ENCODE data around the gene TENM3. TPM values are rescaled to one million over a fixed set of nuclear protein-coding genes. Genes with fewer than 3 reads are reported as not detected.

The TENM3 gene
- total RNA-seq, 1 experiment from 2014 or later: 71.0 TPM

GRCh38 chr4:182683661-182684060 lies 440.5 kb downstream of the TENM3 start (continued):
- TF ChIP-seq, protein P1, sequence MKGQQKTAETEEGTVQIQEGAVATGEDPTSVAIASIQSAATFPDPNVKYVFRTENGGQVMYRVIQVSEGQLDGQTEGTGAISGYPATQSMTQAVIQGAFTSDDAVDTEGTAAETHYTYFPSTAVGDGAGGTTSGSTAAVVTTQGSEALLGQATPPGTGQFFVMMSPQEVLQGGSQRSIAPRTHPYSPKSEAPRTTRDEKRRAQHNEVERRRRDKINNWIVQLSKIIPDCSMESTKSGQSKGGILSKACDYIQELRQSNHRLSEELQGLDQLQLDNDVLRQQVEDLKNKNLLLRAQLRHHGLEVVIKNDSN (CRISPR knock-in tag; IDR thresholded peaks at IDR 0.05): no peak
- no peak for TF ChIP-seq OVOL2 (CRISPR knock-in tag; IDR thresholded peaks at IDR 0.05; ENCODE audit: borderline replicate concordance)
- no peak for TF ChIP-seq FOXP1 (CRISPR knock-in tag; IDR thresholded peaks at IDR 0.05; ENCODE audit: borderline replicate concordance)
- no peak for TF ChIP-seq E2F1 (CRISPR knock-in tag; IDR thresholded peaks at IDR 0.05)
- TF ChIP-seq FOXP4 (CRISPR knock-in tag; IDR thresholded peaks at IDR 0.05): no peak

DNA sequence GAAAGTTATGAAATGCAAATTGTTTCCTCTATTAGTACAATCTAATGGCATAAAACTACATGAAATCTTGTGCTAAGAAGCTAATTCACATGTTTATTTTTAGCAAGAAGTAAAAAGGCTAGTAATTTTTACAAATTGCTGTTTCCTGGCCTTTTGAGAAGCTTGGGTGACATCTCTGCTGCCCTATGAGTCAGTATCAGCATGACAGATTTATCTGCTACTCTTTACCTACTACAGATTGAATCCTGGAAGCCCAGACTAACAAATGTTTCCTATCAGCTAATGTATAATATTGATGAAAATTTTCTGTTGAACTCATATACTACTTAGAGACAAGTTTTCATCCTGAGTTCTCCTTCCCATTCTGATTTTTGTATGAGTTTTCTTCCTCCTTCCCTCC lies 441.6 kb downstream of the TENM3 start:
- peaks cover 25% of the 10 kb centered on the region for H3K36me3 Mint-ChIP-seq
- peaks cover 4% of the 10 kb centered on the region for H3K4me1 Mint-ChIP-seq
- H3K4me3 Mint-ChIP-seq: no peak overlapping the region
- no peaks in the 10 kb centered on the region for H3K27me3 Mint-ChIP-seq (ENCODE audit: low read depth)
- ChIA-PET CTCF (no interaction called here), POLR2A (interaction anchor here (0.6 kb wide), 1 partner anchor 454 kb away, joined by 3 read pairs; no protein-coding TSS in a partner anchor)
- H3K27ac Mint-ChIP-seq: no peak overlapping the region
- no peaks in the 10 kb centered on the region for H3K9me3 Mint-ChIP-seq
- no peak for DNase-seq (ENCODE audit: low spot score)
- no peak for ATAC-seq
- no peak for TF ChIP-seq ZNF232 (CRISPR knock-in tag; IDR thresholded peaks at IDR 0.05)
- no peak for TF ChIP-seq MYBL2 (CRISPR knock-in tag; IDR thresholded peaks at IDR 0.05)
- no peak for TF ChIP-seq AFF4 (CRISPR knock-in tag; IDR thresholded peaks at IDR 0.05; ENCODE audit: borderline replicate concordance)
- no peak for TF ChIP-seq OVOL2 (CRISPR knock-in tag; IDR thresholded peaks at IDR 0.05; ENCODE audit: borderline replicate concordance)
- TF ChIP-seq ZNF219 (CRISPR knock-in tag; IDR thresholded peaks at IDR 0.05; ENCODE audit: borderline replicate concordance): no peak
- TF ChIP-seq ZNF138 (CRISPR knock-in tag; conservative IDR thresholded peaks at IDR 0.05): no peak
- TF ChIP-seq ZNF671 (CRISPR knock-in tag; IDR thresholded peaks at IDR 0.05): no peak
- no peak for TF ChIP-seq SOX15 (CRISPR knock-in tag; IDR thresholded peaks at IDR 0.05)
- TF ChIP-seq, protein P2, sequence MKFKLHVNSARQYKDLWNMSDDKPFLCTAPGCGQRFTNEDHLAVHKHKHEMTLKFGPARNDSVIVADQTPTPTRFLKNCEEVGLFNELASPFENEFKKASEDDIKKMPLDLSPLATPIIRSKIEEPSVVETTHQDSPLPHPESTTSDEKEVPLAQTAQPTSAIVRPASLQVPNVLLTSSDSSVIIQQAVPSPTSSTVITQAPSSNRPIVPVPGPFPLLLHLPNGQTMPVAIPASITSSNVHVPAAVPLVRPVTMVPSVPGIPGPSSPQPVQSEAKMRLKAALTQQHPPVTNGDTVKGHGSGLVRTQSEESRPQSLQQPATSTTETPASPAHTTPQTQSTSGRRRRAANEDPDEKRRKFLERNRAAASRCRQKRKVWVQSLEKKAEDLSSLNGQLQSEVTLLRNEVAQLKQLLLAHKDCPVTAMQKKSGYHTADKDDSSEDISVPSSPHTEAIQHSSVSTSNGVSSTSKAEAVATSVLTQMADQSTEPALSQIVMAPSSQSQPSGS (CRISPR knock-in tag; IDR thresholded peaks at IDR 0.05; ENCODE audit: borderline replicate concordance, low read depth): no peak
- TF ChIP-seq IRF2 (CRISPR knock-in tag; IDR thresholded peaks at IDR 0.05; ENCODE audit: borderline replicate concordance, low read depth): no peak
- no peak for TF ChIP-seq JAZF1 (CRISPR knock-in tag; IDR thresholded peaks at IDR 0.05)
- no peak for TF ChIP-seq RORB (CRISPR knock-in tag; IDR thresholded peaks at IDR 0.05)
- TF ChIP-seq, protein P3, sequence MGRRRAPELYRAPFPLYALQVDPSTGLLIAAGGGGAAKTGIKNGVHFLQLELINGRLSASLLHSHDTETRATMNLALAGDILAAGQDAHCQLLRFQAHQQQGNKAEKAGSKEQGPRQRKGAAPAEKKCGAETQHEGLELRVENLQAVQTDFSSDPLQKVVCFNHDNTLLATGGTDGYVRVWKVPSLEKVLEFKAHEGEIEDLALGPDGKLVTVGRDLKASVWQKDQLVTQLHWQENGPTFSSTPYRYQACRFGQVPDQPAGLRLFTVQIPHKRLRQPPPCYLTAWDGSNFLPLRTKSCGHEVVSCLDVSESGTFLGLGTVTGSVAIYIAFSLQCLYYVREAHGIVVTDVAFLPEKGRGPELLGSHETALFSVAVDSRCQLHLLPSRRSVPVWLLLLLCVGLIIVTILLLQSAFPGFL (CRISPR knock-in tag; IDR thresholded peaks at IDR 0.05; ENCODE audit: borderline replicate concordance): no peak
- no peak for TF ChIP-seq E2F4 (CRISPR knock-in tag; IDR thresholded peaks at IDR 0.05; ENCODE audit: borderline replicate concordance, low read depth)
- TF ChIP-seq, protein P4, sequence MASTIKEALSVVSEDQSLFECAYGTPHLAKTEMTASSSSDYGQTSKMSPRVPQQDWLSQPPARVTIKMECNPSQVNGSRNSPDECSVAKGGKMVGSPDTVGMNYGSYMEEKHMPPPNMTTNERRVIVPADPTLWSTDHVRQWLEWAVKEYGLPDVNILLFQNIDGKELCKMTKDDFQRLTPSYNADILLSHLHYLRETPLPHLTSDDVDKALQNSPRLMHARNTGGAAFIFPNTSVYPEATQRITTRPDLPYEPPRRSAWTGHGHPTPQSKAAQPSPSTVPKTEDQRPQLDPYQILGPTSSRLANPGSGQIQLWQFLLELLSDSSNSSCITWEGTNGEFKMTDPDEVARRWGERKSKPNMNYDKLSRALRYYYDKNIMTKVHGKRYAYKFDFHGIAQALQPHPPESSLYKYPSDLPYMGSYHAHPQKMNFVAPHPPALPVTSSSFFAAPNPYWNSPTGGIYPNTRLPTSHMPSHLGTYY (CRISPR knock-in tag; IDR thresholded peaks at IDR 0.05): no peak
- TF ChIP-seq, protein P5, sequence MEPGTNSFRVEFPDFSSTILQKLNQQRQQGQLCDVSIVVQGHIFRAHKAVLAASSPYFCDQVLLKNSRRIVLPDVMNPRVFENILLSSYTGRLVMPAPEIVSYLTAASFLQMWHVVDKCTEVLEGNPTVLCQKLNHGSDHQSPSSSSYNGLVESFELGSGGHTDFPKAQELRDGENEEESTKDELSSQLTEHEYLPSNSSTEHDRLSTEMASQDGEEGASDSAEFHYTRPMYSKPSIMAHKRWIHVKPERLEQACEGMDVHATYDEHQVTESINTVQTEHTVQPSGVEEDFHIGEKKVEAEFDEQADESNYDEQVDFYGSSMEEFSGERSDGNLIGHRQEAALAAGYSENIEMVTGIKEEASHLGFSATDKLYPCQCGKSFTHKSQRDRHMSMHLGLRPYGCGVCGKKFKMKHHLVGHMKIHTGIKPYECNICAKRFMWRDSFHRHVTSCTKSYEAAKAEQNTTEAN (CRISPR knock-in tag; IDR thresholded peaks at IDR 0.05): no peak
- no peak for TF ChIP-seq NR2C2 (CRISPR knock-in tag; IDR thresholded peaks at IDR 0.05)
